SW 1271 (cell line): ENCODE measurements around the gene ARL4C.
A peak's percentile ranks its signal among the peaks of the same experiment; 100 is the strongest.

ENCODE experiments used
- DNase-seq, 2 experiments: peaks; one replicate each; lab custom pipeline; 2025; lab: John Stamatoyannopoulos, UW

Gene ARL4C

GRCh38 chr2:234496835-234497593, at the start of gene ARL4C:
Gene ARL4C, minus strand, starts transcription at chr2:234497081. Its CDS starts 495 bp downstream, at chr2:234496586.
- DNase-seq: peak in 1 of 2 experiments; percentile 18

GRCh38 chr2:234544659-234545611, 48.1 kb upstream of the ARL4C start:
- peak; percentile 27 to 32 for DNase-seq

DNA sequence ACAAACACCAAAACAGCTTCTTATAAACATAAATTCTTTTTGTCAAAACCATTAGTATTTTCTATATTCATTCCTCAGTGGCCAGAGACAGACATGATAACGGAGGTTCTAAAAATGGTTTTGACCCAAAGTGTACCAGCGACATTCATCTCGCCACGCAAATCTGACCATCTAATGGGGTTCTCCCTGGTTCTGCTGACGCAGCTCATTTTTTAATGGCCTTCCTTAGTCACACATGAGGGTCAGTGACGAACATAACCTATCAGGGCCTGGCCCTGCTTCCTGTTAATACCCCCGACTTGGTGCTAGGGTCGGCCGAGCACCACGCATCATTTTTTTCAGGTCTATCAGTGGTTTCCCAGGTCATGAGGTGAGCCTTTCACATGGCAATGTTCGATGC, 45.9 kb upstream of the ARL4C start:
- no peak for DNase-seq

DNA sequence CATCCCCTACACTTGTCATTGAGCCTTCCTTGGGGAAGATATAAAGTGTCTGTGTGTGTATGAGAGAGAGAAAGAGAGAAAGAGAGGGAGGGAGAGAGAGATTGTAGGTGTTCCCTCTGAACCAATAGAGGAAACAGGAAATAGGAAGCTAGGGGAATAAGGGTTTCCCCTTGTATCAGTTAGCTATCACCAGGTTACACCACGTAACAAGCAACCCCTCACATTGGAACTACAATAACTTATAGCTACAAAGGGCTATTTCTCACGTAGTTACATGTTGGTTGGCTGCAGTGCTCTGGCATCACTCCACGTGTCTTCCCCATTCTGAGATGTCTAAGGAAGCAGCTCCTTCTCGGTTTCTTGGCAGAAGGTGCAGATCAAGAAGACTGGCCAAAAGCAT, 41.0 kb upstream of the ARL4C start:
- DNase-seq: no peak

DNA sequence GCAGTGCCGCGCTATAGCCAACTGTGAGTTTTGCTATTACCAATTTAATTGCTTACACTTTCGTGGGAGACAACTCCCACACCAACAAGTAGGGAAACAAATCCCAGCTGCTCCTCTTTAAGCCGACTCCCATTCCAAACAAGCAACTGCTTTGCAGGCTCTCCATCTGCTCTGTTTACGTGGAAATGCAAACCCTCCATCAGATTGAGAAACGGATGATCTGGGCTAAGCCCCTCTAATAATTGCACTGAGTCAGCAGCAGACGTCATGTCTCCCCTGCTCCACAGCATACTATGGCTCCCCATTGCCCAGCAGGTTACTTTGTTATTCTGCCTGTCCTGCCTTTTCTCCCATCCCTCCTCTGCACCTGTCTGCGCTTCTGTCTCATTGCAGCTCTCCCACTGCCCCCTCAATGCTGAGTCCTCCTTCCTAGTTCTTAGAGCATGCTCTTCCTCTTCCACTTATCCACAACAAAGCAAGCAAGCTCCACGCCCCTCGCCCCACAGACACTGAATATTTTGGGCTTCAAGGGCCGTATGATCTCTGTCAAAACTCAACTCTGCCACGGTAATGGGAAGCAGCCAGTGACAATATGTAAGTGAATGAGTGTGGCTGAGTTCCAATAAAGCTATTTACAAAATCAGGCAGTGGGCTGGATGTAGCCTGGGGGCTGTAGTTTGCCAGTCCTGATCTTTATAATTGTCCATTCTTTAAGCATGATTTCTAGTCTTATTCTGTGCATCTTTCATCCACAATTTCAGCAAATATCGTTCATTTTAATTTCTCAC, 39.5 kb upstream of the ARL4C start:
- no peak for DNase-seq

- no peak for DNase-seq
Observed at GRCh38 chr2:234535464-234535863, 38.6 kb upstream of the ARL4C start.

DNA sequence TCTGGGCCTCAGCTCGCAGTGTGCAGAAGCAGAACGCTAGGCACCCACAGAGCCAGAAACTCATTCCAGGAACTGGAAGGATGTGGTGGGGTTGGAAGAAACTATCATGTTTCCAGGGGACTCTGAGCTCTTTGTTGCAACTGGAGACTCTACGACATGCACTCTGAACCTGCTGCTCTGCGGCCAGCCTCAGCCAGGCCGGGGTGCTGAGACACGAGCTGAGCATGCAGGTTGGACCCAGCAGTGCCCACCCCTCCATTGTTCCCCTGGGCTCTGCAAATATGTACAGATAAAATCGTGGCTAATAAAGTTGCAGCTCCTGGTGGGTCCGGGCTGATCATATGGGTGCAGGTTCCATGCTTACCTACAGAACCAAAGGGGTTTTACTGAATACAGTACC, 37.6 kb upstream of the ARL4C start:
- no peak for DNase-seq

GRCh38 chr2:234533626-234534025, 36.7 kb upstream of the ARL4C start:
- no peak for DNase-seq

GRCh38 chr2:234528410-234529148, 31.7 kb upstream of the ARL4C start:
- DNase-seq: no peak

GRCh38 chr2:234526711-234527110, 29.8 kb upstream of the ARL4C start:
- DNase-seq: no peak

- DNase-seq: no peak
Observed at GRCh38 chr2:234521536-234521935, 24.7 kb upstream of the ARL4C start.

- no peak for DNase-seq
Observed at GRCh38 chr2:234518986-234519642, 22.2 kb upstream of the ARL4C start.

DNA sequence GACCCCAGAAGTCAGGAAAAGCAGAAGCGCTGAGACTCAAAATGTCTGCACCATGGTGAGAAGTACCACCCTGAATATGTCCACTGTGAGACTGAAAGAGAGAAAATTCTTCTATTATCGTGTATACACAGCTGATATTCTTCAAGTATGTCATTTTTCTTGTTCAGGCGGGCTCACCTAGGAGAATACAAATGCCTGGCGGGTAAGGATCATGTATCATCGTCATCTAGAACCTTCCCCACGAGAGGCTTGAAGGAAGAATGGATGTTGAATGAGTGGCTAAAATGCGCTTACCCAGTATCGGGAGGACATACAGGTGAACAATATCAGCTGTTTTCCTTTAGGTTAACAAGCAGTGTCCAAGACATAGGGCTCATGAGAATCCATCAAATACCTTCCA, 21.1 kb upstream of the ARL4C start:
- no peak for DNase-seq

- no peak for DNase-seq
Observed at GRCh38 chr2:234514873-234515638, 18.2 kb upstream of the ARL4C start.

DNA sequence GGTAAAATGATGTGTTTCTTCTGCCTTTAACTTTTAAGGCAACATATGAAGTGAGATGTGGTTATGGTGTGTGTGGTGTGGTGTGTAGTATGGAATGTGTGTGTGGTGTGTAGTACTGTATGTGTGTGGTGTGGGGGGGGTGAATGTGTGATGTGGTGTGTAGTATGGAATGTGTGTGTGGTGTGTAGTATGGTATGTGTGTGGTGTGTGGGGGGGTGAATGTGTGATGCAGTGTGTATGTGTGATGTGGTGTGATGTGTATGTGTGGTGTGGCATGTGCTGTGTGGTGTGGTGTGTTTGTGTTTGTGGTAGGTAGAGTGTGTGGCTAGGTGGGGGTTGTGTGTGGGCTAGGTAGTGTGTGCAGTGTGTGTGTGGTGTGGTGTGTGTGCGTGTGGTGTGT, 17.2 kb upstream of the ARL4C start:
- DNase-seq: no peak

GRCh38 chr2:234512884-234513669, 16.2 kb upstream of the ARL4C start:
- no peak for DNase-seq

DNA sequence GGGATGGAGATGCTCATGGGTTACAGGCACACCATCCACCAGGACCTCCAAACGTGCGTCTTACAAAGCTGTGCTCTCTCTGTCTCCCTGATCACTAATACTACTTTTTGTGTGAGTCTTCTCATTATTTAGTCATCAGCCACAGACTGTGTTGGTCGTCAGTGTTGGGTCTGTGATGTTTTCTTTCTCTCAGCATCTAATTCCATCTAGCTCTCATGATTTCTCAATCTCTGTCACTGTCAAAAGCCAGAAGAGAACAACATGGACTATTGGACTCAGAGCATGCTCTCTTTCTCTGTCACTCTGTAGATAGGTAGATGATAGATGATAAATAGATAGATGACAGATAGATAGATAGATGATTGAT, 6.0 kb upstream of the ARL4C start:
- DNase-seq: peak in 1 of 2 experiments; percentile 59

DNA sequence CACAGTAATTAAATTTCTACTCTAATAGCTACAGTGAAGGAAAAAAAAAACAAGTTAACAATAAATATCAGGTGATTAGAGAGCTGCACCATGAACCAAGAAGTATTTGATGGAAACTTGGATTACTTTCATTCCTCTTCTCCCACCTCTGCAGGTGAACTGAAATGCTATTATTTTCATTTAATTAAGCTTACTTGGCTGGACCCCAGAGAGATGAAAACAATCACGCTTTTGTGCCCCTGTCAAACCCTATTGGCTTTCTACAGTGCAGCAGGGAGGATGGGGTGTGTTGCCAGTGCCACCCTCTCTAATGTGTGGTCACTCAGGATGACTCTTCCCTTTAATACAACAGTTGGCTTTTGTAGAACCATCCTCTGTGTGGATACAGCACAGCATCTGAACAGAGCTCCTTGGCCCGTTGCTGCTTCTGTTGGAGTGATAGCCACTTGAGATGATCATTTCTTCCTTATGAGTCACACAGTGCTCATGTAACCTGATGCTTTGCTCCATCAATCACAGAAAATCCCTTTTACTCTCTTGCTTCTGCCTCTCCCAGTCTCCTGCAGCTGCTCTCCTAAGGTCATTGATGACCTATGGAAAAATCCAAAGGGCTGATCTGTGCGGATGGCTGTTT, 5.5 kb upstream of the ARL4C start:
- peak in 1 of 2 experiments; percentile 66 for DNase-seq
